CD4-positive, alpha-beta T cell (primary cell): ENCODE results near the gene KYNU. TPM values are rescaled to one million over a fixed set of nuclear protein-coding genes. Genes with fewer than 3 reads are reported as not detected.

Source experiments
- ATAC-seq: fragments of 200-7000 bp; cut with Tn5 transposase; one replicate; pipeline ENCODE4 v1.10.0; 2022; ENCODE audit warnings: mild to moderate bottlenecking; ENCODE audit not compliant: poor library complexity
- CTCF ChIA-PET: fragments of 350-600 bp; sonication (Branson Sonifier 250); formaldehyde crosslinking; loops from one replicate; lab custom pipeline; 2021; ENCODE audit warnings: antibody characterized with exemption, inconsistent platforms; lab: Charles Lee
- POLR2A ChIA-PET: fragments of 350-600 bp; sonication (Branson Sonifier 250); formaldehyde crosslinking; loops from one replicate; lab custom pipeline; 2021; ENCODE audit warnings: antibody characterized with exemption, inconsistent platforms; lab: Charles Lee
- DNase-seq, 14 experiments: peaks; one replicate each; pipeline ENCODE4 v3.0.0-alpha.2; 2013 to 2020; ENCODE audit warnings: mixed read lengths in 2 of 14
- H3K27ac ChIP-seq, 2 donors: one replicate each; pipeline versions ENCODE4 v1.5.1 to v1.7.0; 2013; ENCODE audit warnings: low read length in 2 of 2, low read depth in 1 of 2, mild to moderate bottlenecking in 1 of 2
- H3K27me3 ChIP-seq, 2 experiments: 1 replicate in 1 of 2; 2 replicates in 1 of 2; pipeline versions ENCODE4 v1.6.1 to v1.7.0; 2013; ENCODE audit warnings: low read length in 2 of 2, control low read depth in 1 of 2, mild to moderate bottlenecking in 1 of 2, moderate library complexity in 1 of 2; ENCODE audit not compliant: insufficient read depth in 2 of 2, control insufficient read depth in 1 of 2
- H3K36me3 ChIP-seq: one replicate; pipeline ENCODE4 v1.6.1; 2013; ENCODE audit warnings: low read length, control low read depth; ENCODE audit not compliant: insufficient read depth
- H3K4me1 ChIP-seq: one replicate; pipeline ENCODE4 v1.6.1; 2013; ENCODE audit warnings: low read length, control low read depth; ENCODE audit not compliant: insufficient read depth
- H3K4me3 ChIP-seq: one replicate; pipeline ENCODE4 v1.5.1; 2013; ENCODE audit warnings: mild to moderate bottlenecking, low read length, moderate library complexity
- H3K9me3 ChIP-seq, 2 experiments: 1 replicate in 1 of 2; 2 replicates in 1 of 2; pipeline versions ENCODE4 v1.6.1 to v1.7.0; 2013; ENCODE audit warnings: low read length in 2 of 2, mild to moderate bottlenecking in 2 of 2, control low read depth in 1 of 2, moderate library complexity in 1 of 2; ENCODE audit not compliant: control insufficient read depth in 1 of 2, insufficient read depth in 1 of 2
- H3K27ac Mint-ChIP-seq: one replicate; pipeline ENCODE4 v1.8.0; 2020; ENCODE audit warnings: mixed read lengths
- H3K27me3 Mint-ChIP-seq: one replicate; pipeline ENCODE4 v1.8.0; 2021; ENCODE audit warnings: mixed read lengths
- H3K36me3 Mint-ChIP-seq: one replicate; pipeline ENCODE4 v1.8.0; 2021; ENCODE audit warnings: low read depth, mixed read lengths
- H3K4me1 Mint-ChIP-seq: one replicate; pipeline ENCODE4 v1.8.0; 2021; ENCODE audit warnings: low read depth, mixed read lengths
- H3K4me3 Mint-ChIP-seq: one replicate; pipeline ENCODE4 v1.8.0; 2020; ENCODE audit warnings: mild to moderate bottlenecking, mixed read lengths
- H3K9me3 Mint-ChIP-seq: one replicate; pipeline ENCODE4 v1.8.0; 2020; ENCODE audit warnings: mixed read lengths
- CTCF ChIP-seq: fragments of 200-600 bp; IDR thresholded peaks from one replicate; pipeline ENCODE4 v1.8.0; 2022; ENCODE audit warnings: antibody characterized with exemption, mild to moderate bottlenecking
- intact Hi-C, 2 experiments: fragments of 100-400 bp; cut with DNase I in 1 of 2; cut with micrococcal nuclease in 1 of 2; formaldehyde crosslinking; loops; one replicate each; pipeline versions ENCODE4 v1.15.1 to v1.9.0; 2023 to 2025; cut with DNase I, micrococcal nuclease
- total RNA-seq, 174 experiments: library from RNA in 2 of 174; stranded (reverse) in 2 of 174; gene quantifications; one replicate each; pipeline ENCODE4 v1.2.3 and lab custom pipeline; 2021 to 2026

Gene KYNU
- total RNA-seq, 2 experiments from 2014 or later: 0.38 to 0.50 TPM

GRCh38 chr2:142981756-142982155 lies 104.3 kb downstream of the KYNU start:
- Histone ChIP-seq H3K9me3 (no peaks in the 10 kb centered on the region), H3K36me3 (no peaks in the 10 kb centered on the region), H3K27ac (no peak overlapping the region), H3K4me3 (no peak overlapping the region), H3K4me1 (no peaks in the 10 kb centered on the region), H3K27me3 (no peaks in the 10 kb centered on the region)
- intact Hi-C loops: no loop called here
- H3K36me3 Mint-ChIP-seq: no peaks in the 10 kb centered on the region
- H3K4me1 Mint-ChIP-seq: no peaks in the 10 kb centered on the region
- DNase-seq: no peak
- ChIA-PET POLR2A (no interaction called here), CTCF (no interaction called here)
- no peak overlapping the region for H3K27ac Mint-ChIP-seq
- no peak overlapping the region for H3K4me3 Mint-ChIP-seq
- H3K27me3 Mint-ChIP-seq: no peaks in the 10 kb centered on the region
- no peak for TF ChIP-seq CTCF
- no peak for ATAC-seq
- H3K9me3 Mint-ChIP-seq: no peaks in the 10 kb centered on the region

- CTCF ChIA-PET: interaction anchor here (1.7 kb wide), 1 partner anchor 10 kb away, joined by 5 read pairs; no protein-coding TSS in a partner anchor
- intact Hi-C loops: no loop called here
Observed at GRCh38 chr2:142983174-142983573, 105.7 kb downstream of the KYNU start.

GRCh38 chr2:142984657-142985056 lies 107.2 kb downstream of the KYNU start:
- intact Hi-C loops: no loop called here
- no peak for ATAC-seq
- H3K4me3 Mint-ChIP-seq: no peak overlapping the region
- Histone ChIP-seq H3K9me3 (no peaks in the 10 kb centered on the region), H3K4me1 (no peaks in the 10 kb centered on the region), H3K27ac (no peak overlapping the region), H3K36me3 (no peaks in the 10 kb centered on the region), H3K27me3 (no peaks in the 10 kb centered on the region), H3K4me3 (no peak overlapping the region)
- POLR2A ChIA-PET: no interaction called here
- H3K27me3 Mint-ChIP-seq: peaks cover 4% of the 10 kb centered on the region
- no peak overlapping the region for H3K27ac Mint-ChIP-seq
- TF ChIP-seq CTCF: no peak
- CTCF ChIA-PET: no interaction called here
- no peaks in the 10 kb centered on the region for H3K9me3 Mint-ChIP-seq
- no peak for DNase-seq
- H3K36me3 Mint-ChIP-seq: no peaks in the 10 kb centered on the region
- no peaks in the 10 kb centered on the region for H3K4me1 Mint-ChIP-seq

More at GRCh38 chr2:142983174-142983573, 105.7 kb downstream of the KYNU start:
- ATAC-seq (no peak), DNase-seq (no peak)
- H3K27ac Mint-ChIP-seq: no peak overlapping the region
- Histone ChIP-seq H3K27me3 (no peaks in the 10 kb centered on the region), H3K4me1 (no peaks in the 10 kb centered on the region), H3K4me3 (no peak overlapping the region), H3K27ac (no peak overlapping the region), H3K36me3 (no peaks in the 10 kb centered on the region), H3K9me3 (no peaks in the 10 kb centered on the region)
- H3K36me3 Mint-ChIP-seq: no peaks in the 10 kb centered on the region
- no peak for TF ChIP-seq CTCF
- no peaks in the 10 kb centered on the region for H3K9me3 Mint-ChIP-seq
- no peaks in the 10 kb centered on the region for H3K4me1 Mint-ChIP-seq
- POLR2A ChIA-PET: interaction anchor here (0.6 kb wide), 1 partner anchor 798 kb away, joined by 3 read pairs; no protein-coding TSS in a partner anchor
- H3K27me3 Mint-ChIP-seq: no peaks in the 10 kb centered on the region
- H3K4me3 Mint-ChIP-seq: no peak overlapping the region
